Measurements from ENCODE around the gene HLA-E.
"Not testable (repeated sequence)": the region's sequence is repeated elsewhere in the genome, so short reads cannot be mapped to it uniquely, and the experiment has no call there.

GRCh38 chr6:30516754-30517076 lies 27.4 kb downstream of the HLA-E start:
- TF ChIP-seq, protein P1, sequence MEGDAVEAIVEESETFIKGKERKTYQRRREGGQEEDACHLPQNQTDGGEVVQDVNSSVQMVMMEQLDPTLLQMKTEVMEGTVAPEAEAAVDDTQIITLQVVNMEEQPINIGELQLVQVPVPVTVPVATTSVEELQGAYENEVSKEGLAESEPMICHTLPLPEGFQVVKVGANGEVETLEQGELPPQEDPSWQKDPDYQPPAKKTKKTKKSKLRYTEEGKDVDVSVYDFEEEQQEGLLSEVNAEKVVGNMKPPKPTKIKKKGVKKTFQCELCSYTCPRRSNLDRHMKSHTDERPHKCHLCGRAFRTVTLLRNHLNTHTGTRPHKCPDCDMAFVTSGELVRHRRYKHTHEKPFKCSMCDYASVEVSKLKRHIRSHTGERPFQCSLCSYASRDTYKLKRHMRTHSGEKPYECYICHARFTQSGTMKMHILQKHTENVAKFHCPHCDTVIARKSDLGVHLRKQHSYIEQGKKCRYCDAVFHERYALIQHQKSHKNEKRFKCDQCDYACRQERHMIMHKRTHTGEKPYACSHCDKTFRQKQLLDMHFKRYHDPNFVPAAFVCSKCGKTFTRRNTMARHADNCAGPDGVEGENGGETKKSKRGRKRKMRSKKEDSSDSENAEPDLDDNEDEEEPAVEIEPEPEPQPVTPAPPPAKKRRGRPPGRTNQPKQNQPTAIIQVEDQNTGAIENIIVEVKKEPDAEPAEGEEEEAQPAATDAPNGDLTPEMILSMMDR (IDR thresholded peaks at IDR 0.05) = not testable (repeated sequence)
- TF ChIP-seq POLR2AphosphoS5 (IDR thresholded peaks at IDR 0.05) = not testable (repeated sequence)

Data from breast epithelium (tissue), 3 donors.